HEK293T (cell line): ENCODE data around the gene CTDP1.

Experiments
- CTCF ChIA-PET: fragments of 350-600 bp; formaldehyde crosslinking; extraction: SDS; loops from one replicate; lab custom pipeline; 2021; ENCODE audit warnings: antibody characterized with exemption, inconsistent platforms; lab: Yijun Ruan, JAX
- POLR2A ChIA-PET: fragments of 350-600 bp; formaldehyde crosslinking; extraction: SDS; loops from one replicate; lab custom pipeline; 2020; ENCODE audit warnings: antibody characterized with exemption, inconsistent platforms; lab: Yijun Ruan, JAX
- DNase-seq: peaks from one replicate; pipeline ENCODE4 v3.0.0; 2012; ENCODE audit warnings: mixed read lengths; ENCODE audit errors: extremely low spot score
- ARNT ChIP-seq: fragments of 450-650 bp; IDR thresholded peaks from 2 replicates; pipeline ENCODE4 v1.6.1; 2017; ENCODE audit warnings: mild to moderate bottlenecking
- BHLHE40 ChIP-seq: fragments of 450-650 bp; IDR thresholded peaks from 2 replicates; pipeline ENCODE4 v1.6.1; 2016; ENCODE audit warnings: mild to moderate bottlenecking, moderate library complexity, borderline replicate concordance
- CTBP1 ChIP-seq: fragments of 450-650 bp; IDR thresholded peaks from 2 replicates; pipeline ENCODE4 v1.6.1; 2016; ENCODE audit warnings: borderline replicate concordance
- ELF4 ChIP-seq: fragments of 450-650 bp; IDR thresholded peaks from 2 replicates; pipeline ENCODE4 v1.6.1; 2017; ENCODE audit warnings: antibody characterized with exemption
- FOXA1 ChIP-seq: fragments of 450-650 bp; IDR thresholded peaks from 2 replicates; pipeline ENCODE4 v1.6.1; 2016; ENCODE audit warnings: mild to moderate bottlenecking
- FOXK2 ChIP-seq: fragments of 450-650 bp; IDR thresholded peaks from 2 replicates; pipeline ENCODE4 v1.6.1; 2016; ENCODE audit warnings: mild to moderate bottlenecking
- FOXM1 ChIP-seq: fragments of 450-650 bp; IDR thresholded peaks from 2 replicates; pipeline ENCODE4 v1.6.1; 2017; ENCODE audit warnings: mild to moderate bottlenecking, borderline replicate concordance
- L3MBTL2 ChIP-seq: fragments of 450-650 bp; conservative IDR thresholded peaks from 2 replicates; pipeline ENCODE4 v1.6.1; 2016; ENCODE audit warnings: mild to moderate bottlenecking
- LEF1 ChIP-seq: fragments of 450-650 bp; IDR thresholded peaks from 2 replicates; pipeline ENCODE4 v1.6.1; 2017; ENCODE audit warnings: mild to moderate bottlenecking, borderline replicate concordance
- NFRKB ChIP-seq: fragments of 450-650 bp; IDR thresholded peaks from 2 replicates; pipeline ENCODE4 v1.6.1; 2016; ENCODE audit warnings: mild to moderate bottlenecking, moderate library complexity
- SP1 ChIP-seq: fragments of 450-650 bp; IDR thresholded peaks from 2 replicates; pipeline ENCODE4 v1.6.1; 2017
- SUZ12 ChIP-seq: fragments of 450-650 bp; IDR thresholded peaks from 2 replicates; pipeline ENCODE4 v1.6.1; 2016; ENCODE audit warnings: mild to moderate bottlenecking
- TARDBP ChIP-seq: fragments of 450-650 bp; IDR thresholded peaks from 2 replicates; pipeline ENCODE4 v1.6.1; 2016
- ZNF384 ChIP-seq: fragments of 450-650 bp; IDR thresholded peaks from 2 replicates; pipeline ENCODE4 v1.6.1; 2016
- TF ChIP-seq, protein P1 (sequence below): fragments of 450-650 bp; IDR thresholded peaks from 2 replicates; pipeline ENCODE4 v1.6.1; 2016

CTDP1 gene

DNA sequence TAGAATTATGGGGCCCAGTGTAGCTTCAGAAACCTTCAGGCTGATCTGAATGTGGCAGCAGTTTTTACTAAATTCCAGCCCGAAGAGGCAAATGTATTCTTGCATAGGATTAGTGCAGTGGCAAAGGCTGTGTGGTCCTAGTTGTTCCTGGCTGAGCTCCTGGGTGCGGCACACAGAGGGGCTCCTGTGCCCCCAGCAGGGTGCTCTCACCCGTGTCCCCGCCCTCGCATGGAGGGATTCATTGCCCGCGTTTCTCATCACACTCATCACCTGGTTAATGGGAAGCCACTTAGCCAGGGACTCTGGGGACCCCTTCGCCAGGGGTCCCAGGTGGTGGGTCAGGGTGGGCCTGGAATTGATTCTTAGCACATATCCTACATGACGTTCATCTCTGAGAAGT is 122.0 kb downstream of the CTDP1 start:
- ChIA-PET POLR2A (no interaction called here), CTCF (no interaction called here)
- TF ChIP-seq SUZ12 = no peak
- no peak for TF ChIP-seq NFRKB
- TF ChIP-seq FOXA1 = no peak
- no peak for TF ChIP-seq FOXK2
- TF ChIP-seq L3MBTL2 = no peak
- no peak for TF ChIP-seq ARNT
- TF ChIP-seq LEF1 = no peak
- TF ChIP-seq SP1 = no peak
- TF ChIP-seq CTBP1 = no peak
- no peak for DNase-seq

DNA sequence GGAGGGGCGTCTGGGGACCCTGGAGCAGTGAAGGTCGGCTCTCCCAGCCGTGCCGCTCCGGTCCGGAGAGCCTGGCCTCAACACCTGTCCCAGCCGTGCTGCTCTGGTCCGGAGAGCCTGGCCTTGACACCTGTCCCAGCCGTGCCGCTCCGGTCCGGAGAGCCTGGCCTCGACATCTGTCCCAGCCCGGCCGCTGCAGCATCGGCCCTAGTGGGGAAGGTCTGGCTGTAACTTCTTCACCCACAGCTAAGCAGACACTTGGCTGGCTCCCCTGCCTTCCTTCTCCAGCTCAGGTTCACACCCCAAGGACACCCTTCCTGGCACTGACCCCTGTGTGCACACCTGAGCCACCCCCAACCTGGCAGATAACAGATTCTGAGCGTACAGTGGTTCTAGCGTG is 122.7 kb downstream of the CTDP1 start:
- TF ChIP-seq NFRKB (no peak), BHLHE40 (no peak), LEF1 (no peak), TARDBP (no peak), ARNT (no peak), FOXK2 (no peak), ZNF384 (no peak), CTBP1 (no peak), FOXM1 (no peak)
- CTCF ChIA-PET = no interaction called here
- DNase-seq = no peak
- POLR2A ChIA-PET = no interaction called here

DNA sequence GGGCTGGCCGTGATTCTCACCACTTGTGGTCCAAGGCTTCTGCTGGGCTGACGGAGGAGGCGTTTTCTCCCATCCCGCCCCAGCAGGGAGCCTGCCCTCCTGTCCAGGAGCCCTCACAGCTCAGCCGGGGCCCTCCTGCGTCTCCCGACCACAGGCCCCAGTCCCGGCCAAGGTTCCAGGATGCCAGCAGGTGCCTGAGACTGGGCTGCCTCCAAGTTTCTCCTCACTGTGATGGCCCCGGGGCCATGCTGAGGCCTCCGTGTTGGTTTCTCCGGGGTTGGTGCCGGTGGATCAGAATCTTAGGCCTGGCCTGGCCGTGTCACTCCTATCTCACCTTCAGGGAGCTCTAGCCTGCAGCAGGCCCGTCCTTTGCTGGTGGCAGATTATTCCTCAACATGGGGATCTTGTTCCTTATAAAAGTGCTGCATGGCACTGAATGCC is 124.0 kb downstream of the CTDP1 start:
- TF ChIP-seq ELF4 (no peak), FOXA1 (no peak), FOXM1 (no peak), ARNT (no peak), SUZ12 (no peak), TARDBP (no peak), FOXK2 (no peak), NFRKB (no peak), CTBP1 (no peak), L3MBTL2 (no peak), BHLHE40 (no peak), LEF1 (no peak)
- TF ChIP-seq, protein P1, sequence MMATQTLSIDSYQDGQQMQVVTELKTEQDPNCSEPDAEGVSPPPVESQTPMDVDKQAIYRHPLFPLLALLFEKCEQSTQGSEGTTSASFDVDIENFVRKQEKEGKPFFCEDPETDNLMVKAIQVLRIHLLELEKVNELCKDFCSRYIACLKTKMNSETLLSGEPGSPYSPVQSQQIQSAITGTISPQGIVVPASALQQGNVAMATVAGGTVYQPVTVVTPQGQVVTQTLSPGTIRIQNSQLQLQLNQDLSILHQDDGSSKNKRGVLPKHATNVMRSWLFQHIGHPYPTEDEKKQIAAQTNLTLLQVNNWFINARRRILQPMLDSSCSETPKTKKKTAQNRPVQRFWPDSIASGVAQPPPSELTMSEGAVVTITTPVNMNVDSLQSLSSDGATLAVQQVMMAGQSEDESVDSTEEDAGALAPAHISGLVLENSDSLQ = no peak
- no peak for DNase-seq
- ChIA-PET CTCF (no interaction called here), POLR2A (no interaction called here)
